Upper lobe of left lung (tissue), 6 donors: ENCODE results near the gene MELTF. TPM values are rescaled to one million over a fixed set of nuclear protein-coding genes. Genes with fewer than 3 reads are reported as not detected.

ENCODE experiments used
- ATAC-seq, 2 donors: fragments of 200-7000 bp; cut with Tn5 transposase; one replicate each; pipeline ENCODE4 v1.9.1; 2022; ENCODE audit warnings: mild to moderate bottlenecking in 2 of 2, moderate library complexity in 2 of 2; ENCODE audit not compliant: low FRiP score in 2 of 2
- DNase-seq, 2 donors: peaks; one replicate each; pipeline ENCODE4 v3.0.0-alpha.2; 2019 to 2020
- H3K27ac ChIP-seq, 4 donors: fragments of 200-600 bp; sonication (generic); one replicate each; pipeline ENCODE4 v1.5.1; 2016 to 2019
- H3K27me3 ChIP-seq, 4 donors: fragments of 200-600 bp; sonication (generic); one replicate each; pipeline ENCODE4 v1.5.1; 2017 to 2019
- H3K36me3 ChIP-seq, 4 donors: fragments of 200-600 bp; sonication (generic); one replicate each; pipeline ENCODE4 v1.5.1; 2016 to 2019
- H3K4me1 ChIP-seq, 4 donors: fragments of 200-600 bp; sonication (generic); one replicate each; pipeline ENCODE4 v1.5.1; 2018 to 2019
- H3K4me3 ChIP-seq, 4 donors: fragments of 200-600 bp; sonication (generic); one replicate each; pipeline ENCODE4 v1.5.1; 2017 to 2019; ENCODE audit warnings: mild to moderate bottlenecking in 2 of 4, moderate library complexity in 1 of 4
- H3K9me3 ChIP-seq, 4 donors: fragments of 200-600 bp; sonication (generic); one replicate each; pipeline ENCODE4 v1.5.1; 2018 to 2019
- CTCF ChIP-seq, 6 experiments: fragments of 450-650 bp in 4 of 6; fragments of 200-600 bp in 2 of 6; sonication (generic) in 2 of 6; IDR thresholded peaks; one replicate each; pipeline ENCODE4 v1.5.1; 2016 to 2019; ENCODE audit warnings: antibody characterized with exemption in 6 of 6
- EP300 ChIP-seq, 4 donors: sonication (generic); formaldehyde crosslinking; IDR thresholded peaks; one replicate each; pipeline ENCODE4 v1.5.1; 2017; ENCODE audit warnings: antibody characterized with exemption in 4 of 4, control low read depth in 2 of 4
- POLR2A ChIP-seq, 4 donors: fragments of 450-650 bp; IDR thresholded peaks; one replicate each; pipeline ENCODE4 v1.5.1; 2016 to 2017; ENCODE audit warnings: antibody characterized with exemption in 4 of 4, mild to moderate bottlenecking in 2 of 4
- POLR2AphosphoS5 ChIP-seq, 2 donors: sonication (generic); formaldehyde crosslinking; IDR thresholded peaks; one replicate each; pipeline ENCODE4 v1.5.1; 2017; ENCODE audit warnings: antibody characterized with exemption in 2 of 2
- WGBS, 2 donors: methylation state at CpG; one replicate each; pipeline ENCODE4 v1.1.5; 2017 to 2018; 5-methylcytosine and 5-hydroxymethylcytosine counted together
- total RNA-seq, 6 donors: library from RNA; depleted of rRNA in 4 of 6; stranded (reverse); fragments of >200 nt in 4 of 6; gene quantifications; one replicate each; pipeline versions ENCODE4 v1.1.0 to v1.2.1, GENCODE V29; 2016 to 2021
- donor health status: DM: no; HTN: no; CAD: no; lungs with moderate emphysema.
- donor health status: DM: no; HTN: yes; CAD: no; lungs with severe emphysema.

Gene MELTF
- total RNA-seq, 6 donors from 2014 or later = 3.0 to 28.3 (median 4.2) TPM

- H3K4me1 ChIP-seq = peaks cover 5 to 23% (median 10%) of the 10 kb centered on the region in 4 donors
- no peaks in the 10 kb centered on the region for H3K27me3 ChIP-seq
- no peaks in the 10 kb centered on the region for H3K9me3 ChIP-seq
- no peak for TF ChIP-seq POLR2AphosphoS5 (IDR thresholded peaks at IDR 0.05)
- TF ChIP-seq CTCF (IDR thresholded peaks at IDR 0.05) = no peak
- TF ChIP-seq EP300 (IDR thresholded peaks at IDR 0.05) = no peak
- TF ChIP-seq POLR2A (IDR thresholded peaks at IDR 0.05) = no peak
- H3K27ac ChIP-seq = peak overlapping the region; percentile 70 to 84 (median 78)
- ATAC-seq = peak; percentile 1 to 2
- no peaks in the 10 kb centered on the region for H3K36me3 ChIP-seq
- DNase-seq = peak; percentile 36 to 88
- H3K4me3 ChIP-seq = peak overlapping the region; percentile 31 to 70 (median 68)
- WGBS, 2 donors = 28 to 49% methylated on average over 16 to 45 of the region's 61 CpGs
These were observed 25.9 kb downstream of the MELTF start for GRCh38 chr3:197003461-197004385.

GRCh38 chr3:197002701-197003454 lies 26.7 kb downstream of the MELTF start:
- peak overlapping the region; percentile 70 to 84 (median 78) for H3K27ac ChIP-seq
- H3K4me3 ChIP-seq = peak overlapping the region; percentile 53 to 70 (median 68)
- H3K27me3 ChIP-seq = no peaks in the 10 kb centered on the region
- H3K4me1 ChIP-seq = peaks cover 5 to 23% (median 10%) of the 10 kb centered on the region in 4 donors
- WGBS, 2 donors = 2% methylated on average over 9 of the region's 113 CpGs; no CpG with 5 or more reads in 1 of the 2 donors
- peak; percentile 87 to 97 for DNase-seq
- ATAC-seq = peak; percentile 80 to 92
- no peak for TF ChIP-seq POLR2AphosphoS5 (IDR thresholded peaks at IDR 0.05)
- peak; percentile 89 to 97 (median 95) for TF ChIP-seq CTCF (IDR thresholded peaks at IDR 0.05)
- no peak for TF ChIP-seq EP300 (IDR thresholded peaks at IDR 0.05)
- no peaks in the 10 kb centered on the region for H3K9me3 ChIP-seq
- no peaks in the 10 kb centered on the region for H3K36me3 ChIP-seq

- Histone ChIP-seq H3K9me3 (no peaks in the 10 kb centered on the region), H3K4me1 (peaks cover 5 to 23% (median 10%) of the 10 kb centered on the region in 4 donors), H3K27me3 (no peaks in the 10 kb centered on the region), H3K4me3 (peak overlapping the region; percentile 53 to 70 (median 68)), H3K27ac (peak overlapping the region; percentile 70 to 84 (median 78)), H3K36me3 (no peaks in the 10 kb centered on the region)
- 29 to 30% methylated on average over 16 to 35 of the region's 55 CpGs for WGBS, 2 donors
- peak in 1 of 2 donors; percentile 38 for ATAC-seq
- TF ChIP-seq POLR2AphosphoS5 (IDR thresholded peaks at IDR 0.05) (no peak), CTCF (IDR thresholded peaks at IDR 0.05) (no peak), POLR2A (IDR thresholded peaks at IDR 0.05) (no peak), EP300 (IDR thresholded peaks at IDR 0.05) (no peak)
- DNase-seq = peak in 1 of 2 donors; percentile 89
These were observed 27.5 kb downstream of the MELTF start for GRCh38 chr3:197001972-197002700.

- H3K4me3 ChIP-seq = peak overlapping the region in 2 of 4 donors; percentile 67 to 70
- H3K4me1 ChIP-seq = peaks cover 5 to 23% (median 10%) of the 10 kb centered on the region in 4 donors
- no peak for TF ChIP-seq POLR2AphosphoS5 (IDR thresholded peaks at IDR 0.05)
- 91 to 94% methylated on average over 19 to 20 of the region's 20 CpGs for WGBS, 2 donors
- H3K9me3 ChIP-seq = no peaks in the 10 kb centered on the region
- H3K27me3 ChIP-seq = no peaks in the 10 kb centered on the region
- no peaks in the 10 kb centered on the region for H3K36me3 ChIP-seq
- ATAC-seq = no peak
- peak overlapping the region in 3 of 4 donors; percentile 70 to 84 (median 81) for H3K27ac ChIP-seq
- DNase-seq = no peak
These were observed 28.3 kb downstream of the MELTF start for GRCh38 chr3:197001106-197001971.
